ENCODE data around the gene PRR22. TPM values are rescaled to one million over a fixed set of nuclear protein-coding genes. Genes with fewer than 3 reads are reported as not detected.

The PRR22 gene
- total RNA-seq, 1 experiment from 2014 or later = 6.3 TPM

- DNase-seq = no peak
- TF ChIP-seq, protein P1, sequence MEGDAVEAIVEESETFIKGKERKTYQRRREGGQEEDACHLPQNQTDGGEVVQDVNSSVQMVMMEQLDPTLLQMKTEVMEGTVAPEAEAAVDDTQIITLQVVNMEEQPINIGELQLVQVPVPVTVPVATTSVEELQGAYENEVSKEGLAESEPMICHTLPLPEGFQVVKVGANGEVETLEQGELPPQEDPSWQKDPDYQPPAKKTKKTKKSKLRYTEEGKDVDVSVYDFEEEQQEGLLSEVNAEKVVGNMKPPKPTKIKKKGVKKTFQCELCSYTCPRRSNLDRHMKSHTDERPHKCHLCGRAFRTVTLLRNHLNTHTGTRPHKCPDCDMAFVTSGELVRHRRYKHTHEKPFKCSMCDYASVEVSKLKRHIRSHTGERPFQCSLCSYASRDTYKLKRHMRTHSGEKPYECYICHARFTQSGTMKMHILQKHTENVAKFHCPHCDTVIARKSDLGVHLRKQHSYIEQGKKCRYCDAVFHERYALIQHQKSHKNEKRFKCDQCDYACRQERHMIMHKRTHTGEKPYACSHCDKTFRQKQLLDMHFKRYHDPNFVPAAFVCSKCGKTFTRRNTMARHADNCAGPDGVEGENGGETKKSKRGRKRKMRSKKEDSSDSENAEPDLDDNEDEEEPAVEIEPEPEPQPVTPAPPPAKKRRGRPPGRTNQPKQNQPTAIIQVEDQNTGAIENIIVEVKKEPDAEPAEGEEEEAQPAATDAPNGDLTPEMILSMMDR (IDR thresholded peaks at IDR 0.05; ENCODE audit: unreplicated experiment) = no peak
- CTCF ChIA-PET = interaction anchor here (0.7 kb wide), 1 partner anchor 62 kb away, joined by 6 read pairs; no protein-coding TSS in a partner anchor
- Mint-ChIP-seq H3K36me3 (ENCODE audit: insufficient read depth, unreplicated experiment) (peaks cover 10% of the 10 kb centered on the region), H3K27ac (ENCODE audit: unreplicated experiment) (no peak overlapping the region), H3K4me1 (ENCODE audit: low read depth, unreplicated experiment) (no peaks in the 10 kb centered on the region), H3K27me3 (ENCODE audit: unreplicated experiment) (peaks cover 34% of the 10 kb centered on the region), H3K4me3 (ENCODE audit: low read depth, unreplicated experiment) (no peak overlapping the region), H3K9me3 (ENCODE audit: low read depth, unreplicated experiment) (no peaks in the 10 kb centered on the region)
- intact Hi-C loops (cut with micrococcal nuclease; ENCODE audit: unreplicated experiment) = loop anchor here (5.0 kb wide), 1 partner anchor 93 kb away; no protein-coding TSS in a partner anchor
- BruUV-seq (replicated peaks) = no TSS peak
Measured at GRCh38 chr19:5799247-5800241, 15.0 kb upstream of the PRR22 start.

GRCh38 chr19:5798244-5798643 lies 13.7 kb upstream of the PRR22 start:
- H3K4me1 Mint-ChIP-seq (ENCODE audit: low read depth, unreplicated experiment) = no peaks in the 10 kb centered on the region
- peaks cover 34% of the 10 kb centered on the region for H3K27me3 Mint-ChIP-seq (ENCODE audit: unreplicated experiment)
- CTCF ChIA-PET = no interaction called here
- DNase-seq = no peak
- H3K9me3 Mint-ChIP-seq (ENCODE audit: low read depth, unreplicated experiment) = no peaks in the 10 kb centered on the region
- peaks cover under 1% of the 10 kb centered on the region for H3K36me3 Mint-ChIP-seq (ENCODE audit: insufficient read depth, unreplicated experiment)
- H3K4me3 Mint-ChIP-seq (ENCODE audit: low read depth, unreplicated experiment) = no peak overlapping the region
- intact Hi-C loops (cut with micrococcal nuclease; ENCODE audit: unreplicated experiment) = no loop called here
- H3K27ac Mint-ChIP-seq (ENCODE audit: unreplicated experiment) = no peak overlapping the region
- TF ChIP-seq, protein P1 (IDR thresholded peaks at IDR 0.05; ENCODE audit: unreplicated experiment) = no peak
- no TSS peak for BruUV-seq (replicated peaks)

GRCh38 chr19:5795382-5795919 lies 10.9 kb upstream of the PRR22 start:
- Mint-ChIP-seq H3K27ac (ENCODE audit: unreplicated experiment) (no peak overlapping the region), H3K36me3 (ENCODE audit: insufficient read depth, unreplicated experiment) (peaks cover 13% of the 10 kb centered on the region), H3K4me3 (ENCODE audit: low read depth, unreplicated experiment) (no peak overlapping the region), H3K9me3 (ENCODE audit: low read depth, unreplicated experiment) (no peaks in the 10 kb centered on the region), H3K4me1 (ENCODE audit: low read depth, unreplicated experiment) (no peaks in the 10 kb centered on the region), H3K27me3 (ENCODE audit: unreplicated experiment) (peaks cover 14% of the 10 kb centered on the region)
- CTCF ChIA-PET = no interaction called here
- no peak for DNase-seq
- TF ChIP-seq, protein P1 (IDR thresholded peaks at IDR 0.05; ENCODE audit: unreplicated experiment) = no peak
- no TSS peak for BruUV-seq (replicated peaks)
- intact Hi-C loops (cut with micrococcal nuclease; ENCODE audit: unreplicated experiment) = no loop called here

- Mint-ChIP-seq H3K4me1 (ENCODE audit: low read depth, unreplicated experiment) (no peaks in the 10 kb centered on the region), H3K27me3 (ENCODE audit: unreplicated experiment) (no peaks in the 10 kb centered on the region), H3K27ac (ENCODE audit: unreplicated experiment) (no peak overlapping the region), H3K9me3 (ENCODE audit: low read depth, unreplicated experiment) (no peaks in the 10 kb centered on the region), H3K36me3 (ENCODE audit: insufficient read depth, unreplicated experiment) (peaks cover 33% of the 10 kb centered on the region), H3K4me3 (ENCODE audit: low read depth, unreplicated experiment) (no peak overlapping the region)
- intact Hi-C loops (cut with micrococcal nuclease; ENCODE audit: unreplicated experiment) = no loop called here
- no TSS peak for BruUV-seq (replicated peaks)
- no peak for DNase-seq
- CTCF ChIA-PET = no interaction called here
- TF ChIP-seq, protein P1 (IDR thresholded peaks at IDR 0.05; ENCODE audit: unreplicated experiment) = no peak
Measured at GRCh38 chr19:5793188-5793587, 8.6 kb upstream of the PRR22 start.

All from Calu3 (cell line).